Peyer's patch (tissue), 4 donors: ENCODE measurements around the gene SDC3. TPM values are rescaled to one million over a fixed set of nuclear protein-coding genes. Genes with fewer than 3 reads are reported as not detected.

Experiments
- DNase-seq, 3 donors: peaks; one replicate each; pipeline ENCODE4 v3.0.0-alpha.2; 2017 to 2019
- H3K27ac ChIP-seq, 4 donors: fragments of 200-600 bp; sonication (generic); one replicate each; pipeline ENCODE4 v1.5.1; 2016 to 2019
- H3K27me3 ChIP-seq, 2 donors: fragments of 200-600 bp; sonication (generic); one replicate each; pipeline ENCODE4 v1.5.1; 2019
- H3K36me3 ChIP-seq, 3 donors: fragments of 200-600 bp; sonication (generic); one replicate each; pipeline ENCODE4 v1.5.1; 2016 to 2019
- H3K4me1 ChIP-seq, 4 donors: fragments of 200-600 bp; sonication (generic); one replicate each; pipeline ENCODE4 v1.5.1; 2016 to 2019
- H3K4me3 ChIP-seq, 4 donors: fragments of 200-600 bp; sonication (generic); 1 replicate in 3 of 4; 2 replicates in 1 of 4; pipeline ENCODE4 v1.5.1; 2016 to 2019; ENCODE audit warnings: mild to moderate bottlenecking in 1 of 4
- H3K9me3 ChIP-seq, 4 donors: fragments of 200-600 bp; sonication (generic); one replicate each; pipeline ENCODE4 v1.5.1; 2016 to 2019; ENCODE audit warnings: mild to moderate bottlenecking in 1 of 4
- CTCF ChIP-seq, 6 experiments: fragments of 450-650 bp in 4 of 6; fragments of 200-600 bp in 2 of 6; sonication (generic) in 1 of 6; IDR thresholded peaks; one replicate each; pipeline ENCODE4 v1.5.1; 2017 to 2019; ENCODE audit warnings: antibody characterized with exemption in 6 of 6, mild to moderate bottlenecking in 3 of 6, moderate library complexity in 1 of 6
- POLR2A ChIP-seq, 2 donors: fragments of 450-650 bp; IDR thresholded peaks; one replicate each; pipeline ENCODE4 v1.5.1; 2017; ENCODE audit warnings: antibody characterized with exemption in 2 of 2, mild to moderate bottlenecking in 2 of 2, moderate library complexity in 2 of 2
- total RNA-seq, 4 donors: library from RNA; depleted of rRNA; stranded (reverse); fragments of >200 nt; gene quantifications; one replicate each; pipeline ENCODE4 v1.1.0, GENCODE V29; 2016

SDC3 gene
- total RNA-seq, result 10 to 100 TPM in 1 of 4 donors, 1 to 10 TPM in 3; 4.6 to 12.4 (median 8.9) TPM

- H3K9me3 ChIP-seq, result no peaks in the 10 kb centered on the region
- H3K27ac ChIP-seq, result peak within 1 kb of the TSS in 3 of 4 donors; percentile 52 to 68 (median 57)
- TF ChIP-seq CTCF (IDR thresholded peaks at IDR 0.05) (no peak), POLR2A (IDR thresholded peaks at IDR 0.05) (no peak)
- H3K36me3 ChIP-seq, result no peaks in the 10 kb centered on the region
- peak in 1 of 3 donors; percentile 56 for DNase-seq
- peaks cover 0 to 24% (median 10%) of the 10 kb centered on the region in 4 donors for H3K4me1 ChIP-seq
- H3K4me3 ChIP-seq, result peak within 1 kb of the TSS; percentile 29 to 64 (median 52)
- peaks cover 0 to 8% of the 10 kb centered on the region in 2 donors for H3K27me3 ChIP-seq
These were observed at the start of gene SDC3 for GRCh38 chr1:30908696-30909364. SDC3 (minus strand) TSS chr1:30908758; CDS start chr1:30908586, 172 bp downstream.

GRCh38 chr1:30957560-30958222 lies 49.1 kb upstream of the SDC3 start:
- Histone ChIP-seq H3K27me3 (no peaks in the 10 kb centered on the region), H3K4me3 (no peak overlapping the region), H3K27ac (no peak overlapping the region), H3K36me3 (peaks cover 0 to 73% (median 0%) of the 10 kb centered on the region in 3 donors), H3K4me1 (no peaks in the 10 kb centered on the region), H3K9me3 (no peaks in the 10 kb centered on the region)
- DNase-seq, result no peak
- no peak for TF ChIP-seq POLR2A (IDR thresholded peaks at IDR 0.05)
- TF ChIP-seq CTCF (IDR thresholded peaks at IDR 0.05), result no peak

GRCh38 chr1:30955448-30956015 lies 47.0 kb upstream of the SDC3 start:
- no peak for DNase-seq
- Histone ChIP-seq H3K27ac (no peak overlapping the region), H3K36me3 (peaks cover 0 to 69% (median 0%) of the 10 kb centered on the region in 3 donors), H3K4me1 (no peaks in the 10 kb centered on the region), H3K4me3 (no peak overlapping the region), H3K27me3 (no peaks in the 10 kb centered on the region), H3K9me3 (no peaks in the 10 kb centered on the region)
- TF ChIP-seq POLR2A (IDR thresholded peaks at IDR 0.05), result no peak
- TF ChIP-seq CTCF (IDR thresholded peaks at IDR 0.05), result no peak

GRCh38 chr1:30953685-30954084 lies 45.1 kb upstream of the SDC3 start:
- TF ChIP-seq CTCF (IDR thresholded peaks at IDR 0.05) (no peak), POLR2A (IDR thresholded peaks at IDR 0.05) (no peak)
- H3K4me1 ChIP-seq, result no peaks in the 10 kb centered on the region
- peaks cover 0 to 76% (median 0%) of the 10 kb centered on the region in 3 donors for H3K36me3 ChIP-seq
- no peaks in the 10 kb centered on the region for H3K9me3 ChIP-seq
- DNase-seq, result no peak
- no peaks in the 10 kb centered on the region for H3K27me3 ChIP-seq
- no peak overlapping the region for H3K27ac ChIP-seq
- H3K4me3 ChIP-seq, result no peak overlapping the region

GRCh38 chr1:30952098-30952497 lies 43.5 kb upstream of the SDC3 start:
- Histone ChIP-seq H3K27ac (no peak overlapping the region), H3K36me3 (peaks cover 0 to 85% (median 0%) of the 10 kb centered on the region in 3 donors), H3K9me3 (no peaks in the 10 kb centered on the region), H3K4me3 (no peak overlapping the region), H3K27me3 (no peaks in the 10 kb centered on the region), H3K4me1 (no peaks in the 10 kb centered on the region)
- TF ChIP-seq CTCF (IDR thresholded peaks at IDR 0.05) (no peak), POLR2A (IDR thresholded peaks at IDR 0.05) (no peak)
- no peak for DNase-seq
